SK-MEL-5 (cell line): ENCODE results near the gene DCLRE1B. TPM values are rescaled to one million over a fixed set of nuclear protein-coding genes. Genes with fewer than 3 reads are reported as not detected.

Experiments used
- DNase-seq: peaks from one replicate; pipeline ENCODE4 v3.0.0-alpha.2; 2016; ENCODE audit warnings: low read depth, low spot score
- in situ Hi-C: cut with HindIII; loops from 2 replicates; pipeline ENCODE4 v1.10.0; 2016; ENCODE audit warnings: low sequenced_read_pairs, high pct_unique_total_duplicates, low pct_unique_long_range_greater_than_20kb
- polyA plus RNA-seq, 2 experiments: library from polyadenylated mRNA; depleted of rRNA; stranded (reverse); fragments of >200 nt; gene quantifications; 2 replicates each; pipeline ENCODE4 v1.2.3, GENCODE V29; 2015
- total RNA-seq: library from RNA; depleted of rRNA; stranded (reverse); fragments of >200 nt; shearing (Covaris generic); gene quantifications from 2 replicates; pipeline ENCODE4 v1.2.3, GENCODE V29; 2014; rRNA removed

DCLRE1B gene
- 5.1 and 6.2 TPM in 2 replicates for total RNA-seq
- 7.3 and 9.7 TPM in 2 replicates for polyA plus RNA-seq (2015; cell fraction: cytosol; rRNA removed)
- 1.5 and 3.0 TPM in 2 replicates for polyA plus RNA-seq (2015; cell fraction: nucleus; rRNA removed)

DNA sequence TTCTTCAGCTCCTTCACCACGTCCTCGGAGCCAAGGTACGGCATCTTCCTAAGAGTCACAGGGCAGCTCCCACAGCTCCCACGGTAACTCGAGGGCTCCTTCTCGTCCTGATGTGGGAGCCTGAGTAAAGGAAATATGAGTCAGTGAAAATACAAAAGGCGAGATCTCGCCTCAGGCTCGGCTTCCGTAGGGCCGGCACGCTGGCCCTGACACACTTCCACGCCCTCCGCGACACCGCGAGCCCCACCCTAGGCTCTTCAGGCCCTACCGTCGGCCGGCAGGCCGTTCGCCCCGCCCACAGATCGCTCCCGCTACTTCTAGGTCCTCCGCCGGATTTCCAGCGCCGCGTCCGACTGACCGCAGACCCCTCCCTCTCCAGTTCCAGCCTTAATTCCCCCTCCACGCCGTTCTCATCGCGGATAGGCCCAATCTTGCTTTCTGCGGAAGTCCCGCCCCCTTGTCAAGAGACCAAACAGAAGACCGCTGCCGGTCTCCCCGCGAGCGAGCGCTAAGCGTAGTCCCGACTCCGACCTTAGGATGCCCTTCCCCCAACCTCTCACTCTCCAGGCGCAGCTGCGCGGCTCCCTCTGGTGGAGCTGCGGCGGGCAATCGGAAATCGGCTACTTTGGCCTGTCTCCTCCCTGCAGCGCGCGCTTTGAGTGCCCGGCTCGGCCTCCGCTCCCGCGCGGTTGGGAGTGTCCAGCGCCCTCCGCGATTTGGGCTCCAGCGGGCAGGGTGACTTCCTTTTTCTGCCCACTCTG lies at the start of gene DCLRE1B, which contains the start of gene AP4B1:
TSS of gene DCLRE1B (plus strand) at position 653 of the 761 bp plus-strand sequence. CDS start 261 bp downstream, outside the sequence.
TSS of gene AP4B1 (minus strand) at position 126 of the 761 bp plus-strand sequence. CDS start at position 44, 82 bp downstream.
- in situ Hi-C loops, result no loop called here
- DNase-seq, result peak; percentile 99

DNA sequence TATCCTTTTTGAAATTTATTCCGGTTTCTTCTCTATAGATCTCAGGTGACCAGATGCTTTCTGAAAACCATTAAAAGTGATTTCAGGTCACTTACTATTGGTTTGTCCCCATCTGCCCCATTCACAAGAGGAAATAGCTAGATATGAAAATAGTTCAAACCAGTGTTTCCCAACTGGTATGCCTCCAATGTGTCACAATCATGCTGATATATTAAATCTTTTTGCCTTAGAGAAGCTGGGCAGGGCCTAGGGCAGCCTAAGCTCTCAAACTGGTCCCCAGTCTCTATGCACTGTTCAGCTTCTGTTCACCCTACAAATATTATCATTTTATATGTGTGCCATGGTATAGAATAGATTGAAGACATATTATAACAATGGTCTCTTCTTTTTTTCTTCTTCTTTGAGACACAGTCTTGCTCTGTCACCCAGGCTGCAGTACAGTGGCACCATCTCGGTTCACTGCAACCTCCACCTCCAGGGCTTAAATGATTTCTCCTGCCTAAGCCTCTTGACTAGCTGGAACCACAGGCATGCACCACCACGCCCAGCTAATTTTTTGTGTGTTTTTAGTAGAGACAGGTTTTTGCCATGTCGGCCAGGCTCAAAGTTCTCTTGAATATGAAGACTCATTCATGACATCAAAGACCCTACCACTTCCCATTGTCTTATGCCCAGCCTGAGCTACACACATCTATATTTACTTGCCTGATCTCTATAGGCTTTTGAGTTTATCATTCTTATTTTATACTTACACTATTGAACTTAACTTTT lies 49.3 kb upstream of the DCLRE1B start:
- in situ Hi-C loops, result no loop called here
- no peak for DNase-seq

DNA sequence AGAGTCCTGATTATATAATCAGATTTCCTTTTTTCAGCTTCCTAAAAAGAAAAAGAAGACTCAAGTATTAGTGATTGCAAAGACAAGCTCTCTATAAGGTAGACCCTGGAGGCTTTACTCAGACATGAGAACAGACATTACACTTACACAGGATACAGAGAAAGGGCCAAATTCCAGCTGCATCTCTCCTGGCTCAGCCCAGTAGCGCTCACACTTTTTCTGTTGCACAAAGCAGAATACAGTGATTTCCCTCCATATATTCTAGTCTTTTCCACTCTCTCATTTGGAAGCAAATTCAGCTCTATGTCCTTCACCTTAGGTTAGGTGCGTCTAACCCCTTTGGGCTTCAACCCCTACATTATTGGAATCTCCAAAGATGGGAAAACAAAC lies 48.7 kb upstream of the DCLRE1B start:
- DNase-seq, result no peak
- in situ Hi-C loops, result no loop called here

DNA sequence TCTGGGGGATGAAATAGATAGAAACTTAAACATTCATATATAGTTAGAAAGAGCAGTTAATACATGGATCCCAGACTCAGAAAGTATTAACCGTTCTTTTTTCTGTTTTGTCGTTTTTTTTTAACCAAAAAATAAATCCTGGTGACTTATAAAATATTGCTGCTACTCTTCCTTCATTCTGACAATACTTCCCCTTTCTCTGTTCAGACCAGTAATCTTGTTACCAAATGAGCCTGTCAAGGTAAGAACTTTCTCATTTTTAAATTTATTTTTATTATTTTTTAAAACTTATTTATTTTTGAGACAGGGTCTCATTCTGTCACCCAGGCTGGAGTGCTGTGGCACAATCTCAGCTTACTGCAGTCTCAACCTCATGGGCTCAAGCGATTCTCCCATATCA lies 47.4 kb upstream of the DCLRE1B start:
- in situ Hi-C loops, result no loop called here
- no peak for DNase-seq

DNA sequence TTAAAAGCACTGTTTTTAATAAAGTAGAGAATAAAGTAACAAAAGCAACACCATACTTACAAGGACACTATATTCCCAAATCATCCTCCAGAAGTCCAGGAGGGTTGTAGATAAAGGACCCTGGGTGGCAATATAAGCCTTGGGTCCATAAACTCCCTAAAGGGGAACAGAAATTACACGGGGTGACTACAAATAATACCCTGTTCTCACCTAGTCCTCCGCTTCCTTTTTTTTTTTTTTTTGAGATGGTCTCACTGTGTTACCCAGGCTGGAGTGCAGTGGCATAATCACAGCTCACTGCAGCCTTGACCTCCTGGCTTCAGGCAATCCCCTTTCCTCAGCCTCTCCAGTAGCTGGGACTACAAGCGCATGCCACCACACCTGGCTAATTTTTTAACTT lies 46.7 kb upstream of the DCLRE1B start:
- in situ Hi-C loops, result no loop called here
- no peak for DNase-seq

DNA sequence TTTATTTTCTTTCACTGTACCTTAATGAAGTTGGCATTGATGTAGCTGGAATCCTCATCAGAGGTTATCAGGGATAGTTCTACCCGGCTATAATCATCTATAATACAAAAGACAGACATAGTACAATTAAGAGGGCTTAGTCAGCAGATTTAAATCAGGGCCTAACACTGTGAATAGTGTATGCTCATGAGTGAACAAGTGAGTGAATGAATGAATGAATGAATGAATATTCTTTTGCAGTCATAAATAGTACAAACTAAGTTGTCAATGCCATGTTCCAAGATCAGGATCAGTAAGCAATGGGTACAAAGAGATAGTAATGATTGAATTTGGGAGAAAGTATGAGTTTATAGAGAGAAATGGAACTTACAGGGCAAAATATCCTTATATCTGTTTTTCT lies 46.1 kb upstream of the DCLRE1B start:
- no peak for DNase-seq
- in situ Hi-C loops, result no loop called here

DNA sequence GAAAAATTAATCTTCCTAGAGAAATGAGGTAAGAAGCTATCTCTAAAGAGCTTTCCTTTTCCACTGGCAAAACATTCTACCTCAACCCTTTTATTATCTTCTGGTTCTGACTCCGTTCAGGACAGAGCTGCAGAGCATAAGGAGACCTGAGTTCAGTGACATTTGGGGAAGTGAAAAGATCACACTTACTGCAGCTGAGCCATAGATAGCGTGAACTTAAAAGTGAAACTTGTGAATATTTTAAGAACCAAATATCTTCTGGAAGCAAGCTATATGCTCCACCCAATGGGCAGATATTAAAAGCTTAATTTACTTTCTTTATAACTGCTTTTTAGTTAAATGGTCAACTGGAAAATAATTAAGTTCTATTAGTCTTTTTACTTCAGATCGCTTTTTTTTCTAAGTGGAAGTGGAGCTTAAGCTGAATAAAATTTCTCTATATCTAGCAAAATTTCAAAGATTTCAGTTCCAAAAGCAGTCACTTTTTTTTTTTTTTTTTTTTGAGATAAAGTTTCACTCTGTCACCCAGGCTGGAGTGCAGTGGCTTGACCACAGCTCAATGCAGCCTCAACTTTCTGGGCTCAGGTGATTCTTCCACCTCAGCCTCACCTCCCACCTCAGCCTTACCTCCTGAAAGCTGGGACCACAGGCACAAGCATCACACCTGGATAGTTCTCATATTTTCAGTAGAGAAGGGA lies 45.5 kb upstream of the DCLRE1B start:
- in situ Hi-C loops, result no loop called here
- no peak for DNase-seq

DNA sequence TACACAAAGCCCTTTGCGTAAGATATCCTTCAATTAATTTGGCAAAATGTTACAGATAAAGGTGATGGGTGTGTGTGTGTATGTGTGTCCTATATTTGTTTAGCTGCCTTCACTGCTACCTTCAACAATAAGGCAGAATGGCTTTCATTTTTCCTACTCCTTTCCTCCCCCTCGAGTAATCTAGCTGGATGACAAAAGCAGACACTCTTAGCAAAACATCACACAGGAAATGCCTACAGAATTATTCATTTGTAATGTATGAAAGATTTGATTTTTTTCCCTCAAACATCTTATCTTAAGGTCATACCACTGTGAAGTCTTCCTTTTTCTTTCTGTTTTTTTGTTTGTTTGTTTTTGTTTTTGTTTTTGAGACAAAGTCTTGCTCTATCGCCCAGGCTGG lies 44.2 kb upstream of the DCLRE1B start:
- DNase-seq, result peak; percentile 3
- in situ Hi-C loops, result no loop called here

DNA sequence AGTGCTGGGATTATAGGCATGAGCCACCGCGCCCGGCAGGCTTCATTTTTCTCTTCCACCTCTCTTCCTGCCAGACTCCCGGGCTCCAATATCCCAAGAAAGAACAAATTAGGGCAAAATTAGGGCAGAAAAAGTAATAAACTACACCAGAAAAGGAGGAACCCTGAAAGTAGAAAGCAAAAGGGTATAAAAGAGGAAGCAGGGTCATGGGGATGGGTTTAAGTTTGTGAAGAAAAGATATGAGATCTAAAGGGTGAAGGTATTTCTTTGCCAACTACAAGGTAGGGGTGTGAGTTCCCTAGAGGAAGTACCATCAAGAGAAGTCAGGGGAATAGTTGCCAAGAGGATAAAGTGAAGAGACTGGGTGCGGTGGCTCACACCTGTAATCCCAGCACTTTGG lies 43.5 kb upstream of the DCLRE1B start:
- DNase-seq, result no peak
- in situ Hi-C loops, result no loop called here

DNA sequence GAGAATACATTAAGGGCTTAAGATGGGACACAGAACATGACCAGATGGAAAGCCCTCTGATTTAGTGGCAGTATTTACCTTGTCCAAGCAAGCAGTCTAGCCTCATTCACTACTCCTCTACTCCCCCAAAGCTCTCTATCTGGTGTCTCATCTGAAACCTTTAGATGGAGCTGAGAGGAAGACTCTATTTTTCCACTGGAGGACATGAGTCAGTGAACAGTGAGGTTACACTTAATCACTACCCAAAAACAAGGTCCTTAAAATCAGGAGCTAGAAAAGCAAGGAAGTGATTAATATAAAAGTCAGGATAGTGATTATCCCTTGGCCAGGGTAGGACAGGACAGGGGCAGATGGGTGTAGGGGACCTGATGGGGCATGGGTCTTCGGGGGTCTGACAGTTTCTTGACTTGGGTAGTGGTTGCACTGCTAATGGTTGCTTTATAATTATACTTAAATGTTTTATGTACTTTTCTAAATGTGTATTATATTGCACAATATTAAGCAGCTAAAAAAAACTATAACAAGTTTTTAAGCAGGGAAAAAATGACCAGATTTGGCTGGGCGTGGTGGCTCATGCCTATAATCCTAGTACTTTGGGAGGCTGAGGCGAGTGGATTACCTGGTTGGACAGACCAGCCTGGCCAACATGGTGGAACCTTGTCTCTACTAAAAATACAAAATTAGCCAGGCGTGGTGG lies 36.6 kb upstream of the DCLRE1B start:
- in situ Hi-C loops, result no loop called here
- DNase-seq, result no peak

DNA sequence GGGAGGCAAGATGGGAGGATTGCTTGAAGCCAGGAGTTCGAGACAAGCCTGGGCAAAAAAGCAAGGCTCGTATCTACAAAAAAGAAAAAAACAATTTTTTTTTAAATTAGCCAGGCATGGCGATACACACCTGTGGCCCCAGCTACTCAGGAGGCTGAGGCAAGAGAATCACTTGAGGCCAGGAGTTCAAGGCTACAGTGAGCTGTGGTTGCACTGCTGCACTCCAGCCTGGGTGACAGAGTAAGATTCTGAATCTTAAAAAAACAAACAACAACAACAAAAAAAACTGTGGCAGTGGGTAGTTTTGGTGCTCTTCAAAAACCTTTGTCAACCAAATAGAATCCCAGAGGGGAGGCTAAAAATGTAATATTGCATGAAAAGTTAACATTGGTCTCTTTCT lies 34.3 kb upstream of the DCLRE1B start:
- in situ Hi-C loops, result no loop called here
- no peak for DNase-seq

DNA sequence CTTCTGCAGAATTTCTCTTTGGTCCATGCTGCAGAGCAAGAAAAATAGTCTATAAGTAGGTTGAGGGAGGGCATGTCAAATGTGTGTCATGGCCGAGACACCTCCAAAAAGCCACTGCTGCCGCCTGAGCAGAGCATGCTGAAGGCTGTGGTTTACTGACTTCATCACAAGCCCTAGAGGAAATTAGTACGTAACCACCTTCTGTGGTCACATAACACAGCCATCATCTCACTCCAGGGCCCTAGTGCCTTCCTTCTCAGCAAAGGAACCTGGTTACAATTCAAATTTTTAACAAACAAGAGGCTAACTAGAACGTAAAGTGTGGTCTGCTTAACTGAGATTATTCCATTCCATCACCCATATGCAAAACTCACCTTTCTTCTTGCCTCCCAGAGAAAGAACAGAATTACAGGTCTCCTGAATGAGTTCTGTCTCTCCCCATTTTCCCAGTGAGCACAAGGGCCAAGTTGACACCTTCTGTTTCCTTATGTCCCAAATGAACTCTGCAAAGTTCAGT lies 33.5 kb upstream of the DCLRE1B start, which contains the start of gene PTPN22:
TSS of gene PTPN22 (minus strand) at position 116 of the 517 bp plus-strand sequence.
- in situ Hi-C loops, result no loop called here
- no peak for DNase-seq

DNA sequence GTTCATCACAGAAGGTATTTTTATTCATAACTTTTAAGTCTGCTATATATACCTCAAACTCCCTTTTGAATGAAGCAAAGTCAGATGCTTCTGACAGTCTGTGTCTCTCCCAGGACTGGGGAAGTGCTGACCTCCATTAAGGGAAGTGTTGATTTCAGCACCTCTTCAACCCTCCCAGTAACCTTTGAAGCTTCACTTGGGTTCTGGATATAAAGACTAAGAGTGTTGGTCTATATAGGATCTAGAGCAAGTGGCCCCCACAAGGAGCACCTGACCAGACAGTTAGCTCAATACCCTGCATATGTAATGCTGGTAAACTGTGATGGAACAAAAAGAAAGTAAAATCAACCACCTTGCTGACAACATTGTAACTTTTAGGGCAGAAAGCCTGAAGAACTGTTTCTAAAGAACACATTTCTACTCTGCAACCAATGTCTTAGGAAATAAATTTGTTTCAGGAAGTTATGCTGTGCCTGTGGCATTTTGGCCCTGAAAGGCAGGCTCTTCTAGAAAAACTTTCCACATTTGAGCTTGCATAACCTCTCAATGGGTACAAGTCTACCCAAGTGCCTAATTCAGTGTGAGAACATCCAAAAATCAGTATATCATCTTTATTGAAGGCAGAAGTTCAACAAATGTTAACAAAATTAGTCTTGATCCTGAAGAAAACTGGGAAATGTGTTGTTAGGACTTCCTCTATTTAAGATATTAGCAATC lies 32.7 kb upstream of the DCLRE1B start:
- no peak for DNase-seq
- in situ Hi-C loops, result no loop called here

DNA sequence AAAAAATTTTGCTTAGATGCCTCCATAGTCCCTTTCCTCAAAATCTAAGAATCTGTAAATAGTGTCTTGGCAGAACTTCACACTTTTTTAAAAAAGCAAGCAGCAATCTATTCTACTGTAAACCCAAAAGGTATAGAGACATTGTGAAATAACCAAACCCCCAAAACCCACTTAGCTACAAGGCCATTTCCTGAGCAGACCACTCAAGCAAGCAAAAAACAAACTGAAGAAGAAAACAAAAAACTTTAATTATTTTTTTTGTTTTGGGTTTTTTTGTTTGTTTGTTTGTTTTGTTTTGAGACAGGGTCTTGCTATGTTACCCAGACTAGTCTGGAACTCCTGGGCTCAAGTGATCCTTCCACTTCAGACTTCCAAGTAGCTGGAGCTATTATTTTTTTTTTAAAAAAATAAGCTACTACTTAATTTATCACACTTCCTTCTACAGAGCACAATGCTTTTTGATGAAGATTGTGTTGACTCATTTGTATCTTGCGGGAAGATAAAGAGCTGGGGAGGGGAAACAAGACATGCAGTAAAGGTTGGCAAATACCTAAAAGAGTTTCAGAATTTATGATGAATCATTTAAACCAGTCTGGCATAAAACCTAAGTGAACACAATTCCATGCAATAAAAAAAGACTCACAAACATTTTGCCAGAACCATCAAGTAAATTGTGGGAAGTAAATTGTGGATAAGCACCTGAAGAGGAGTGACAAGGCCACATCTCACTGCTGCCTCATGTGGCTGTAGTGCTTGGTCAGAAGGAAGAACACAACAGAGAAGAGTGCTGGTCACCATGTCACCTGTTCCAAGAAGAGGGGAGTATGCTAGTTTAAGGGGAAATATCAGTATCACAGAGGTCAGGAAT lies 30.9 kb upstream of the DCLRE1B start:
- in situ Hi-C loops, result no loop called here
- DNase-seq, result peak; percentile 18

DNA sequence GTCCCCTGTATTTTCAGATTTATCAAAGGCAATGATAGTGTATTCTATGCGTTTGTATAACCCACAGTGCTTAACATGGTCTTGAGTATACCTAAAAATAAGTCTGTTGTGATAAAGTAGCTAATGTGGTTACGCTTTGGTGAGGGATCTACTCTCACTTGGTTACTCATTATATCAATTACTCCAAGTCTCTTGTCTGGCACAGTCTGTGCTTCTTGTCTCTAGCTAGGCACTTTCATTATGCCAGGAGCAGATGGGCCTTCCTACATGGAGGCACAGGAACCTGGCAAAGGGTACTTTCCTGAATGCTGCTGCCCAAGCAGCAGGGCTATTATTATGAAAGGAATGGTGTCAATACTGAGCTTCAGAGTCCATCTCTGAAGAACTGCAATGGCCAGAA lies 29.4 kb upstream of the DCLRE1B start:
- no peak for DNase-seq
- in situ Hi-C loops, result no loop called here

DNA sequence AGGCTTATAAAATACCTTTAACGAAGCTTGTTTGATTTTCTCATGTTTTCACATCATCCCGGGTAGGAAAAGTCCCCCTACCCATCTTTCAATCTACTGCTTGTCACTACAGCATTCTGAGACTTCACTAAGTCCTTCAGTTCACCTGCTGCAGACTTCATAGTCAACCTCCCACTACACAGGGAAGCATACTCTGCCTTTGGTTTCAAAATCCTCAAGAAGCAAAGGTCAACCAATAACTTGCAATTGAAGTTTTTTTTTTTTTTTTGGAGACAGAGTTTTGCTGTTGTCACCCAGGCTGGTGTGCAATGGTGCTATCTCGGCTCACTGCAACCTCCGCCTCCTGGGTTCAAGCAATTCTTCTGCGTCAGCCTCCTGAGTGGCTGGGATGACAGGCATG lies 28.9 kb upstream of the DCLRE1B start:
- no peak for DNase-seq
- in situ Hi-C loops, result no loop called here
